Smooth muscle cell (in vitro differentiated cells): ENCODE results near the gene TTLL4. TPM values are rescaled to one million over a fixed set of nuclear protein-coding genes. Genes with fewer than 3 reads are reported as not detected.

Experiments
- DNase-seq: peaks from one replicate; lab custom pipeline; 2025; ENCODE audit not compliant: unreplicated experiment; lab: John Stamatoyannopoulos, UW
- H2AFZ ChIP-seq: fragments of 200-600 bp; sonication (generic); 2 replicates; pipeline ENCODE4 v1.6.0; 2016; ENCODE audit warnings: antibody characterized with exemption, low read depth, mild to moderate bottlenecking
- H3F3A ChIP-seq: fragments of 200-600 bp; sonication (generic); 2 replicates; pipeline ENCODE4 v1.6.0; 2017; ENCODE audit warnings: antibody characterized with exemption, low read depth
- H3K27ac ChIP-seq: fragments of 200-600 bp; sonication (generic); 2 replicates; pipeline ENCODE4 v1.5.1; 2016; ENCODE audit warnings: low read depth, mild to moderate bottlenecking
- H3K27me3 ChIP-seq: fragments of 200-600 bp; sonication (generic); 2 replicates; pipeline ENCODE4 v1.6.1; 2016; ENCODE audit warnings: low read depth, mild to moderate bottlenecking
- H3K36me3 ChIP-seq: fragments of 200-600 bp; sonication (generic); 2 replicates; pipeline ENCODE4 v1.5.1; 2016; ENCODE audit warnings: low read depth
- H3K4me1 ChIP-seq: fragments of 200-600 bp; sonication (generic); 2 replicates; pipeline ENCODE4 v1.5.1; 2016; ENCODE audit warnings: low read depth
- H3K4me2 ChIP-seq: fragments of 200-600 bp; sonication (generic); 2 replicates; pipeline ENCODE4 v1.6.0; 2016; ENCODE audit warnings: mild to moderate bottlenecking
- H3K4me3 ChIP-seq: fragments of 200-600 bp; sonication (generic); 2 replicates; pipeline ENCODE4 v1.5.1; 2016; ENCODE audit warnings: mild to moderate bottlenecking
- H3K79me2 ChIP-seq: fragments of 200-600 bp; sonication (generic); 2 replicates; pipeline ENCODE4 v1.6.0; 2016; ENCODE audit warnings: low read depth, mild to moderate bottlenecking
- H3K9ac ChIP-seq: fragments of 200-600 bp; sonication (generic); 2 replicates; pipeline ENCODE4 v1.6.0; 2016; ENCODE audit warnings: low read depth
- H3K9me3 ChIP-seq: fragments of 200-600 bp; sonication (generic); replicated peaks from 2 replicates; pipeline ENCODE4 v1.5.1; 2016; ENCODE audit warnings: low read depth
- H4K20me1 ChIP-seq: fragments of 200-600 bp; sonication (generic); 2 replicates; pipeline ENCODE4 v1.6.0; 2016; ENCODE audit warnings: low read depth
- CTCF ChIP-seq: fragments of 200-600 bp; sonication (generic); IDR thresholded peaks from 2 replicates; pipeline ENCODE4 v1.5.1; 2017; ENCODE audit warnings: borderline replicate concordance, mild to moderate bottlenecking, antibody characterized with exemption; ENCODE audit not compliant: insufficient read depth, poor library complexity, severe bottlenecking
- WGBS: methylation state at CpG from one replicate; pipeline ENCODE4 v1.1.7; 2016; ENCODE audit warnings: low lambda C conversion rate; 5-methylcytosine and 5-hydroxymethylcytosine counted together
- polyA plus RNA-seq: library from polyadenylated mRNA; unstranded; fragments of >200 nt; fragmentation: Nextera tagmentation; extraction: Ambion mirVana; gene quantifications from 2 replicates; pipeline ENCODE4 v1.2.1, GENCODE V29; 2016
- total RNA-seq: library from RNA; depleted of rRNA; stranded (reverse); fragments of >200 nt; gene quantifications from 2 replicates; pipeline ENCODE4 v1.2.3, GENCODE V29; 2014

Gene TTLL4
- 21.5 and 38.3 TPM in 2 replicates for total RNA-seq
- polyA plus RNA-seq: 22.5 and 24.3 TPM in 2 replicates

- DNase-seq: peak; percentile 94
- H3K4me1 ChIP-seq: no peaks in the 10 kb centered on the region
- H3K36me3 ChIP-seq: peaks cover 1% of the 10 kb centered on the region
- H3F3A ChIP-seq: no peaks in the 10 kb centered on the region
- H3K27me3 ChIP-seq: no peaks in the 10 kb centered on the region
- H3K9me3 ChIP-seq: no peaks in the 10 kb centered on the region
- H3K79me2 ChIP-seq: peaks cover 41% of the 10 kb centered on the region
- H3K4me3 ChIP-seq: peak within 1 kb of the TSS; percentile 53
- peak within 1 kb of the TSS; percentile 78 for H3K9ac ChIP-seq
- H4K20me1 ChIP-seq: peaks cover 14% of the 10 kb centered on the region
- peak within 1 kb of the TSS; percentile 78 for H3K27ac ChIP-seq
- H2AFZ ChIP-seq: peak within 1 kb of the TSS; percentile 25
- peak; percentile 67 for TF ChIP-seq CTCF
- H3K4me2 ChIP-seq: peak within 1 kb of the TSS; percentile 82
- WGBS: 1% methylated on average over 55 of the region's 74 CpGs
Measured at GRCh38 chr2:218710687-218711549, at the start of gene TTLL4. TTLL4 (plus strand) TSS chr2:218710835; CDS start chr2:218737677, 26,842 bp downstream.

- Histone ChIP-seq H3K9me3 (no peaks in the 10 kb centered on the region), H3K36me3 (peaks cover 5% of the 10 kb centered on the region), H4K20me1 (no peaks in the 10 kb centered on the region), H3K9ac (no peak overlapping the region), H3F3A (peaks cover 3% of the 10 kb centered on the region), H3K4me1 (peaks cover 6% of the 10 kb centered on the region), H3K79me2 (peaks cover 5% of the 10 kb centered on the region), H2AFZ (no peak overlapping the region), H3K4me3 (no peak overlapping the region), H3K27ac (no peak overlapping the region), H3K27me3 (no peaks in the 10 kb centered on the region), H3K4me2 (no peak overlapping the region)
- no peak for DNase-seq
- 94% methylated on average over 7 of the region's 7 CpGs for WGBS
- TF ChIP-seq CTCF: no peak
Measured at GRCh38 chr2:218662377-218662776, 48.3 kb upstream of the TTLL4 start.

GRCh38 chr2:218662827-218663226 is 47.8 kb upstream of the TTLL4 start:
- Histone ChIP-seq H3K4me3 (no peak overlapping the region), H2AFZ (no peak overlapping the region), H3K4me2 (no peak overlapping the region), H4K20me1 (no peaks in the 10 kb centered on the region), H3K36me3 (peaks cover 5% of the 10 kb centered on the region), H3K9ac (no peak overlapping the region), H3K27me3 (no peaks in the 10 kb centered on the region), H3K27ac (no peak overlapping the region), H3F3A (peaks cover 3% of the 10 kb centered on the region), H3K79me2 (peaks cover 4% of the 10 kb centered on the region), H3K4me1 (peaks cover 6% of the 10 kb centered on the region), H3K9me3 (no peaks in the 10 kb centered on the region)
- no peak for DNase-seq
- WGBS: 96% methylated on average over 10 of the region's 10 CpGs
- no peak for TF ChIP-seq CTCF
